DMS153 treated with DMSO at 0.1 percent for 48 hours (cell line): ENCODE measurements around the gene CLCNKA.
"Not testable (repeated sequence)": the region's sequence is repeated elsewhere in the genome, so short reads cannot be mapped to it uniquely, and the experiment has no call there.

Experiments used
- DNase-seq: peaks from one replicate; lab custom pipeline; 2025; ENCODE audit not compliant: unreplicated experiment; lab: John Stamatoyannopoulos, UW

CLCNKA gene

DNA sequence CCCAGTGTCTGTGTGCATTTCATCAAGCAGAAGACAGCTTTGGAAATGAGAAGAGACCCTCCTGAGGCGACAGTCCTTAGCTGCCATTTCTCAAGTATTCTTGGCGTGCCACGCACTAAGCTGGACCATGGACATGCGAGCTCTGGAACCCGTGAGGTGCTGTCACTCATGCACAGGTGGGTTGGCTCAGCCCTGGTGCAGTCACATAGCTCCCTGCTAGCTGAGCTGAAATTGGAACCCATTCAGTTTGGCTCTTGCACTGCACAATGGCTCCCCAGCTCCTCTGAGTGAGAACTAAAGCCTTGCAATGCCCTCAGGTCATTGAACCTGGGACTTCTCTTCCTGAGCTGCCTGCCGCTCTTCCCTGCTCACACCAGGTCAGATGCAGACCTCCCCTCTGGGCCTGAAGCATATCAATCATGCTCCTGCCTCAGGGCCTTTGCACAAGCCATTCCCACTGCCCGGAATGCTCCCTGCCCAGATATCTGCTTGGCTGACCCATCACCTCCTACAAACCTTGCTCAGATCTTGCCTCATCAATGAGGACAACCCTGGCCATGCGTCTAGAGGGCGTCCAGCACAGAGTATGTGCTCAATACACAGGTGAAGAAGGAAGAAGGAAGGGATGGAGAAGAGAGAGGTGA, 24.1 kb upstream of the CLCNKA start:
- DNase-seq, result no peak

DNA sequence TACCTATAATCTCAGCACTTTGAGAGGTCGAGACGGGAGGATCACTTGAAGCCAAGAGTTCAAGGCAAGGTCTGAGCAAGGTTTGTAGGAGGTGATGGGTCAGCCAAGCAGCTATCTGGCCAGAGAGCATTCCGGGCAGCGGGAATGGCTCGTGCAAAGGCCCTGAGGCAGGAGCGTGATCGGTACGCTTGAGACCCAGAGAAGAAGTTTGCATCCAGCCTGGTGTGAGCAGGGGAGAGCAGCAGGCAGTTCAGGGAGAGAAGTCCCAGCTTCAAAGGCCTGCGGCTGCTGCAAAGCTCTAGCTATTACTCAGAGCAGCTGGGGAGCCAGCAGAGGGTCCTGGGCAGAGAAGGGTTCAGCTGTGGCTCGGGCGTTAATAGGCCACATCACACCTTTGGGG, 22.9 kb upstream of the CLCNKA start:
- no peak for DNase-seq

DNA sequence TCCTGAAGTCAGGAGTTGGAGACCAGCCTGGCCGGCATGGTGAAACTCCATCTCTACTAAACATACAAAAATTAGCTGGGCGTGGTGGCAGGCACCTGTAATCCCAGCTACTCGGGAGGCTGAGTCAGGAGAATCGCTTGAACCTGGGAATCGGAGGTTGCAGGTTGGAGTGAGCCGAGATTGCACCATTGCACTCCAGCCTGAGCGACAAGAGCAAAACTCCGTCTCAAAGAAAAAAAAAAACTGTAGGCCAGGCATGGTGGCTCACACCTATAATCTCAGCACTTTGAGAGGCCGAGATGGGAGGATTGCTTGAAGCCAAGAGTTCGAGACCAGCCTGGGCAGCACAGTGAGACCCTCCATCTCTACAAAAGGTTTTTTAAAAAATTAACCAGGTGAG, 20.6 kb upstream of the CLCNKA start:
- not testable (repeated sequence) for DNase-seq

DNA sequence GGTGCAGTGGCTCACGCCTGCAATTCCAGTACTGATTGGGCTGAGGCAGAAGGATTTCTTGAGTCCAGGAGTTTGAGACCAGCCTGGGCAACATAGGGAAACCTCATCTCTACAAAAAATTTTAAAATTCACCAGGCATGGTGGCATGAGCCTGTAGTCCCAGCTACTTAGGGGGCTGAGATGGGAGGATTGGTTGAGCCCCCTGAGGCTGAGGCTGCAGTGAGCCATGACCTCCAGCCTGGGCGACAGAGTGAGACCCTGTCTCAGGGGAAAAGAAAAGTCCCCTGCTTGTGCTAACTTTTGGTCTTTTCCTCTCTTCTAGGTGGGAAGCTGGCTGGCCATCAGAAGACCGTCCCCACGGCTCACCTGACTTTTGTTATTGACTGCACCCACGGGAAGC, 16.2 kb upstream of the CLCNKA start:
- DNase-seq, result no peak

DNA sequence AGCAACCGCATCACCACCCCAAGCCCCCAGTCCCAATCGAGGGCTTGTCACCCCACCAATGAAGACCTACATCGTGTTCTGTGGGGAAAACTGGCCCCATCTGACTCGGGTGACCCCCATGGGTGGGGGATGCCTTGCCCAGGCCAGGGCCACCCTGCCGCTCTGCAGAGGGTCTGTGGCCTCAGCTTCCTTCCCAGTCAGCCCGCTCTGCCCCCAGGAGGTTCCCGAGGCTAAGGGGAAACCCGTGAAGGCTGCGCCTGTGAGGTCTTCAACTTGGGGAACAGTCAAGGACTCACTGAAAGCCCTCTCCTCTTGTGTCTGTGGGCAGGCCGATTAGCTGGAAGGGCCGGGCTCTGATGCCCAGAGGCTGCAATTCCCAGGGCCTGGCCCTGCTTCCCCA, 15.8 kb upstream of the CLCNKA start:
- no peak for DNase-seq

DNA sequence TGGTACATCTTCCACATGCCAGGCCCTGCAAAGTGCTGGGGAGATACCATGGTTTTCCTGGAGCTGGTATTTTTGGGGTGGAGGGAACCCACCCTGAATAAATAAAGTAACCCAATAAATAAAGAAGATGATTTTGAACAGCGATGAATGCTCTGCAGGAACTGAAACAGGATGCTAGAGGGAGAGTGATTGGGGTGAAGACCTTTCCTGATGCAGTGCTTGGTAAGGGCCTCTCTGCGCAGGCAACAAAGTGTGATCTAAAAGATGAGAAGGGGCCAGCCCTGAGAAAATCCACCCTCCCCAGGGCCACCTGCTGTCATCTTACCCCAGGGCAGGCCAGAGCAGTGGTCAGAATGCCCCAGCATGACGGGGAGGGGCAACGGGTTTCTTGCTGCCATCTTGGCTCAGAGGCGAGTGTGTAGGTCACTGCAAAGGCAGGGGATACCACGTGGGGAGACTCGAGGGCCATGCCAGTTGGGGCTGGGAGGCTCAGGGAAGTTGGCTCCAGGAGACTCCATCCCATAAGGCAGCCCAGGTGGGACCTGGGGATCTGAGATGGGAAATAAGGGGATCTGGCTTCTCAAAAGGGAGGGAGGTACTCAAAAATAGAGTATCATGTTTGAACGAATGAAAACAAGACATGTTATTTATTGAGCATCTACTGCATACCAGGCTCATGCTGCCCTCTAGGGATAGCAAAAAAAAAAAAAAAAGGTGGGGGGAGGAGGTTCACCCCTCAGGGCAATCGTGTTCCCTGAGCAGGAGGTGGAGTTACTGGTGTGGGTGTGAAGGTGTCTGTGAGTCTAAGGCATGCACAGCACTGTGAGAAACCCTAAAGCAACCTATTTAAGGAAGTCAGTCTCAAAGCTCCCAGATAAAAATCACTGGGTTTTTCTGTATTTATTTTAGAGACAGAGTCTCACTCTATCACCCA, 15.0 kb upstream of the CLCNKA start:
- no peak for DNase-seq

DNA sequence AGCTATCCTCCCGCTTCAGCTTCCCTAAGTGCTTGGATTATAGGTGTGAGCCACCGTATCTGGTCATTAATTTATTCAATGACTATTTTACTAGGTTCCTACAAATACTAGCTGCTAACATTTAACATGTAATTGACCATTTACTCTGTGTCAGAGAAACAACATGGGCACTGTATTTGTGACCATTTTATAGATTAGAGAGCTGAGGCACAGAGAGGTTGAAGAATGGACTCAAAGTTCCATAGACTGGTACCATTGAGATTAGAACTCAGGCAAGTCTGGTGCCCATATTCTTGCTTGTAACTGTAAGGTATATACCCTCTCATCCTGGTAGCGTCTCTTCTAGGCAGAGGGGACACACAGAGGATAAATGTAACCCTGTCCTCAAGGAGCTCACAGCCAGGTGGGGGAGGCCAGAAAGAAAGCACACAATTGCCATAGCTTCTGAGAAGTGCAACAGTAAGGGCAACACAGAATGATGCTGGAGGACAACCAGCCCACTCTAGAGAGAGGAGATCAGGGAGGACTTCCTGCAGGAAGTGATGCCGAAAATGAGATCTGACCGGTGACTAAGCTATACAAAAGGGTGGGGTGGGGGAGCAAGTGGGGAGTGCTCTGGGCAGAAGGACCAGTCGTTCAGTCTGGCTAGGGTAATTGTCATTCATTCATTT, 14.0 kb upstream of the CLCNKA start:
- DNase-seq, result no peak

DNA sequence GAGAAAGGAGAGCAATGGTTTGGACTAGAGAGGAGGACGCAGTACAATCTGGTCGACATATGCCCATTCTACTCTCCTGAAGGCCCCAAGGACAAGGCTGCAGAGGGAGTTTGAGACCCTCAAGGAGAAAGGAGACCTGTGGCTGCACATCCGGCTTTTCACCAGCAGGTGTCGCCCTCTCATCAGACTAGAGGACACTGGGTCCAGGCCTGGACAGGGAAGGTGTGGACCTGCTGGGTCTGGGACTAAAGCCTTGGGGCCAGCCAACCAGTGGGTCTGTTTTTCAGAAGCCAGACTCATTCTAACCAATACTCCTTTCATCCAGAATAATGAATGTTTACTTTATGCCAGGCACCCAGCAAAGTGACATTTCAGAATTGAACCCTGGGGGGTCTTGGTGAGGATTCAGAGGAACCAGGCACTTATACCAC, 12.8 kb upstream of the CLCNKA start:
- DNase-seq, result peak; percentile 54

DNA sequence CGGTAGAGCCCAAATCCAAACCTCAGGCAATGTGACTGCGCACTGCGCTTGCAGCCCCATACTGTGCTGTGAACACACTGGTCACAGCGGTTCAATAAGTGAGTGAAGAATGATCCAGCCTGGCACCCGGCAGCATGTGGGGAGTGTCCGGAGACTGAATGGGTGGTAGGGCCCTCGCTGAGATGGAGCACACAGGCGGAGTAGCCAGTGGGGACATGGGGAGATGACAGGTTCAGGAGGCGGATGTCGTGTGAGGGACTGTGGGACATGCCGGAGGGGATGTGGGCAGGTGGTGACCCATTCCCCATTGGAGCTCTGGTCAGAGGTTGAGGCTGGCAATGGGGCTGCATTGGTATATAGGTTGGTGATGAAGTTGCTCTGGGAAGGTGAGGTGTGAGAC, 12.2 kb upstream of the CLCNKA start:
- no peak for DNase-seq

DNA sequence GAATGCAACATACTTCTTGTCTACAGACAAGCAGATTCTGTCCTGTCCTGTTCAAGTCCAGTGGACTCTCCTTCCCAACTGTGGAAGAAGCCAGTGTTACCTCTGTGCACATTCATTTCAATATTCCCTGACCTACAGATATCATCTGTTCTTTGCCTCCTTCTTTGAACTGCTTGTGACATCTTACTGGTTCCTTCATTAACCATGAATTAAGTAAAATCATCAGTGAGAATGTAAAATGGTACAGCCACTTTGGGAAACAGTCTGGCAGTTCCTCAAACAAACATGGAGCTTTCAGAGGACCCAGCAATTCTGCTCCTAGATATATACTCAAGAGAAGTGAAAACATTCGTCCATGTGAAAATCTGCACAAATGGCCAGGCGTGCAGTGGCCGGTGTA, 11.0 kb upstream of the CLCNKA start:
- DNase-seq, result no peak

DNA sequence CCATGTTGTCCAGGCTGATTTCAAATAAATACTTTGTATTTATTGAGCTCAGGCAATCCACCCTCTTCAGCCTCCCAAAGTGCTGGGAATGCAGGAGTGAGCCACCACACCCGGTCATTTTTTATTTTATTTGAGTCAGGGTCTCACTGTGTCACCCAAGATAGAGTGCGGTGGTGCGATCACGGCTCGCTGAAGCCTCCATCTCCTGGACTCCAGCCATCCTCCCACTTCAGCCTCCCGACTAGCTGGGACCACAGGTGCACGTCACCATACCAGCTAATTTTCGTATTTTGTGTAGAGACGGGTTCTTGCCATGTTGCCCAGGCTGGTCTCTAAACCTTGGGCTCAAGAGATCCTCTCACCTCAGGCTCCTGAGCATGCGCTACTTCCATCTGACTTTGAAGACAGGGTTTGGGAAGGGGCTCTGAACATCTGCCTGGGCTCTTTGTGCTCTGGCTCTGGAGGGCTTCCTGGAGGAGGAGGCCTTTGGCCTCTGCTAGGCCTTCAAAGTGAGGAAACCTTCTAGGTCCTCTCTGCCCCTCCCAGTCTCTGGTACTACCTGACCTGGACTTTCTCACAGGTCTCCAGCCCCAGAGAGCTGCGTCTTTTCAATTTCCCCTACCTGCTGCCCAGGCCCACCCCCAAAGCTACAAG, 9.8 kb upstream of the CLCNKA start:
- DNase-seq, result no peak

DNA sequence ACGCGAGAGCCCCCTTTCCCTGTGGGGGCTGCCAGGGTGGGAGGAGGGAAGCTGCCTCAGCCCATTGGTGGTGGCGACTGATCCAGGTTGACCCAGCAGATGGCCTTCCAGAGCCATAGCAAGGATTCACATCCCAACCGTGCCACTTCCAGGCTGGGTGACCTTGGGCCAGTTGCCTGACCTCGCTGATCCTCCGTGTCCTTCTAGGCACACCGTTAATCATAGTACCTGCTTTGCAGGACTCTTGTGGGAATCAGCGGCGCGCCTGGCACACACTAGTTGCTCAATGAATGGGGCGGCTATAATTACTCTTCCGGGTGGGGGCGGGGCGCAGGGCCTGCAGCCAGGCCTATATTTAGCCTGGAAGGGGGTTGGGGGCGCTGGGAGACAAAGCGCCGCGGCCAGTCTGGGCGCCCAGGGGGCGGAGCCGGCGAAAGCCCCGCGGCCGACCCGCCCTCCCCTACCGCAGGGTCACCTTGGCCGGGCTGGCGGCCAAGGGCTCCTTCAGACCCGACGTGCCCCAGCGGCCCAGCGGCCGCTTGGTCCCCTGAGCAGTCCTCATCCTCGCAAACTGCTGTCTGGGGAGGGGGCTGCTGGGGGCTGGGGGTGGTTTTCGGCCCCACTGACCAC, 9.1 kb upstream of the CLCNKA start:
- no peak for DNase-seq

DNA sequence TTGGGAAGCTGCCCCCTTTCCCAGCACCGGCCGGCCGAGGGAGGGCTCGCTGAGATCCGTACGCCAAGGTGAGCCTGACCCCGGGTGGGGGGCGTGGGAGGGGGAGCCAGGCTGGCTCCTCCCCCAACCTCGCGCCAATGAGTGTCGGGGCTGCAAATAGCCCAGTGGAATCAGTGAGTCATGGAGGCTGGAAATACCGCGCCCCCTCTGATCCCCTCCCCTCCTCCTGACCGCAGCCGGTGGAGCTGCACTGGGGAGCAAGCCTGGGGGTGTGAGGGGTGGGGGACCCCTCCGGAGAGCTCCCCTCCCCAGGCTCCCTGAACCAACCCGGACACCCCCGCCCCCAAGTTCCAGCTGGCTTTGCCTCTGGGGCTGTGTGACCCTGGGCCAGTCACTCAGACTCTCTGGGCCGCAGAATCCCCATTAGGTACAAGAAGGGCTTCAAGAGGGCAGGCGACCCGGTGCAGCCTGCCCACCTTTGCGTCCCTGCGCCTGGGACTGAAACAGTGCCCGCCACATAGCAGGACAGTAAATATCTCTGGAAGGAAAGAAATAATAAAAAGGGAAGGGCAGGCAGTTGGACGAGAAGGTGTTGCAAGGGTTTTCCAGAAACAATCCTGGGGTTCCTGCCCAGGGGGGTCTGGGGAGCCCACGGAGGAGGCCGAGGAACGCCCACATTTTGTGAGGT, 8.5 kb upstream of the CLCNKA start:
- no peak for DNase-seq

DNA sequence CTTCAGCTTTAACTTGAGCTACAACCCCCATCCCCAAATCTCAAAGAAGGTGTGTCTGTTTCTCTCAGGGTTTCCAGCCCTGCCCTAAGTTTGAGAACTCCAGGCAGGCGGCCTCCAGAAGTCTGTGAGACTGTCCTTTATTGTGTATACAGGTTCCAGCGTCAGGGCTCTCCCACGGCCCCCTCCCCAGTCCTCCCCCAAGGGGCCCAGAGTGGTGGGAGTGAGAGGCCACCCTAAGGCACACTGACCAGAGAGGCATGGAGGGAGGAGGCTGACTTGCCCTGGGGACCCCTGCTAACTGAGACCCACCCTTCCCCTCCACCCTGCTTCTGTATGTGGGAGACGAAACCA, 8.0 kb upstream of the CLCNKA start:
- DNase-seq, result no peak

DNA sequence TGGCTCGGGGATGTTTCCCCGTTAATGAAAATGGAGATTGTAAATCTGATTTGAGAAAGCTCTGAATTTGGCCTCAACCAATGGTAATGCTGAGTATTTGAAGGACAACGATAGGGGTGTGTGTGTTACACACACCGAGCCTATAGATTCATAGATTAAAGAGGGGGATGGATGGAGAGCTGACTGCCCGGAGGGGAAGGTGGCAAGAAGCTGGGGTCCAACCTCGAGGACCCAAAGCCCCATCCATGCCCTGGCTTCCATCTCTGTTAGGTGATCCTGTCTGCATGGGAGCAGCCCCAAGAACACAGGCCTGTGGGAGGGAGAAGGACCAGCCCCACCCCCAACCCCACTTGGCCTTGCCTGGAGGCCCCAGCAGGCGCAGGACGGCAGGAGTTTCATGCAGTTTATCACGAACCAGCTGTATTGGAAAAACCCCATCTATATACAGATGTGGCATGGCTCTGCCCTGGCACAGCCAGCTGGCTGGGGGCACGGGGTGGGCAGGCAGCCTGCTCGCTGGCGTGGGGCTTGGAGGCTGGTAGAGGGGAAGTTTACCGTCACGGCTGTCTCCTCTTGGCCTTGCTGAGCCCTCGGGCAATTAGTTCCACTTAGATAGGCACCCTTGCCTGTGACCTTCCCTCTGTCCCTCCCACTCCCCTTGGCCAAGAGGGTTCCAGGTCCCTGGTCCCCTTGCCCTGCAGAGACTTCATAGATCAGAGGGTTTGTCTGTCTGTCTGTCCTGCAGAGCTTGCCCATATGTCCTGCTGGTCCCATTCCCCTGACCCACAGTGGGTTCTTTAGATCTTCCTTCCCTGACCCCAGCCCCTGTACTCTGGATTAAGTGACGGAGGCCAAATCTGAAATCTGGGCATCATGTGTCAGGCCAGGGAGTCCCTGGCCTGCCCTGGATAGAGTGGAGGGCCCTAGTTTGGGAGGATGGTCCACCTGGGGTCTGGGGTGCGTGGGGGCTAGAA, 7.0 kb upstream of the CLCNKA start:
- DNase-seq, result no peak

DNA sequence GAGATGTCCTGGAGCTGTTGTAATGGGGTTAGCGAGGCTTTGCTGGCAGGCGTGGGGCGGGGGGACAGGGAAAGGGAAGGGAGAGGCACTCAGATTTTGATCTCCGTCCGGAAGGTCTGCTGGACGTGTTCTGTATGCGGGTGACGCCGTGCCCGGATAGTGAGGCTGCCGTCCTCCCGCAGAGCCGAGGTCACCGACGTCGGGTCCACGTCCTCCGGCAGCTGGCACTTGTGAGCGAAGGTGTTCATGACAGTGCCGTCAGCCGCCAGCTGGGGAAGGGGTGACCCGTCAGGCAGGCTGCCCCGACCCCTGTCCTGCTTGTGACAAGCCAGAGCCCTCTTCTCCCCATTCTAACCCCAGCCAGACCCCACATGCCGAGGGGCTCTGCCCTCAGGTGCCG, 6.3 kb upstream of the CLCNKA start:
- DNase-seq, result no peak

DNA sequence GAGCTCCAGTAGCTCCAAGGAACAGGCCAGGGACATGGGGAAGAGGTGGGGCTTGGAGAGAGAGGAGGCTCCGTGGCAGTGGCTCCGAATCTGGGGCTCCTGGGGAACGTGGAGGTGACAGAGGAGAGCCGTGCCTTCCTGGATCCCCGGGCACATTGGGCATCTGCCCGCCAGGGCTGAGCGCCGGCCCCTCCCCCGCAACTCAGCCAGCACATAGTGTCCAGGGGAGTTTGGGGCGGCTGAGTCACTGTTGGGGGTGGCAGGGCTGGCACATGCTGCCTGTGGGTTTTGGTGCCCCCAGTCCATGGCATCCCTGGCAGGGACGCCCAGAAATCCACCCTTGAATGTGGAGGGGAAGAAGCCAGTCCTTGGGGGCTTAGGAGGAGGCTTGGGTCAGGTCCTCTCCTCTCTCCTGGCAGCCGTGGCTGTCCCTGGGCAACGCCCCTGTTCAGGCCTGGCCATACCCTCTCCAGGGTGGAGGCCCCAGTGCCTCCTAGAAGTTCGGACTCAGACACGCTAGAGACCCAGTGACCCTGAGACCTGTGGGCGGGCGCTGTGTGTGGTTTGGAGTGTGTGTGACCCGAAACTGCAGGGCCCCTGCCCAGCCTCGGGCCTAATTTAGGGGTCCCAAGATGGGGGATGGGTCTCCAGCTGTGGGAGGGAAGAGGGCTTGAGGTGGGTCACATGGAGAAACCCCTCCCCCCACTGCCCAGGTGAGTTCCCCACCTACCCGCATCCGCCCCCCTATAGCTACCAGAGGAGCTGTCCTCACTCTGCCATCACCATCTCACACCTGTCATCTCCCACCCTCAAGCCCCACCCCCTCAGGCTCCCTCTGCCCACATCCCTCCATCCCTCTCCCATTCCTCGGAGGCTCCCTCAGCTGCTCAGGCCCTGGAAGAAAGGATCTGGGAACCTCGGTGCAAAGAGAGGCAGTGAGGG, 5.6 kb upstream of the CLCNKA start:
- DNase-seq, result no peak

DNA sequence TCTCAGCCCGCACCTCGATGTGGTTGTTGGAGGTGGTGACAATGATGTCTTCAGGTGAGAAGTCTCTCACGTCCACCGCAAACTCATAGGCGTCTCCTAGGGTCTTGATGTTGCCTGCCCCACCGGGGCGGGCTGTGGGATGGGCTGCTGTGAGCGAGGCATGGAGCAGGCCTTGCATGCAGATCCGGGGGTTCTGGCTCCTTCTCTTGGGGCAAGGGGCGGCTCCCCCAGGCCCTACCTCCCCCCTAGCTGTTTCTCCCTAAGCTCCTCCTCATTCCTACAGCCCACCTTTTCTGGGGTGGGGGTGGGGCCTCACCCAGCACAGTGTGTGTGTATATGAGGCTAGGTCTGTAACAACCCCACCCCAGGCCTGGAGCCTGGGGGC, 4.8 kb upstream of the CLCNKA start:
- DNase-seq, result no peak
